Mucosa of rectum (tissue), 2 donors: ENCODE data around the gene NPW.

Source experiments
- H3K27ac ChIP-seq, 2 donors: one replicate each; pipeline ENCODE4 v1.7.0; 2013; ENCODE audit warnings: inconsistent platforms in 2 of 2, low read depth in 2 of 2, low read length in 2 of 2
- H3K27me3 ChIP-seq, 2 donors: one replicate each; pipeline ENCODE4 v1.7.0; 2013; ENCODE audit warnings: low read length in 2 of 2; ENCODE audit not compliant: control insufficient read depth in 2 of 2, insufficient read depth in 2 of 2
- H3K36me3 ChIP-seq, 2 donors: one replicate each; pipeline ENCODE4 v1.7.0; 2013; ENCODE audit warnings: low read length in 2 of 2; ENCODE audit not compliant: control insufficient read depth in 2 of 2, insufficient read depth in 2 of 2
- H3K4me1 ChIP-seq, 2 donors: one replicate each; pipeline ENCODE4 v1.7.0; 2013; ENCODE audit warnings: low read length in 2 of 2, mild to moderate bottlenecking in 1 of 2; ENCODE audit not compliant: control insufficient read depth in 2 of 2, insufficient read depth in 2 of 2
- H3K4me3 ChIP-seq, 2 donors: one replicate each; pipeline ENCODE4 v1.7.0; 2013; ENCODE audit warnings: low read length in 2 of 2
- H3K9ac ChIP-seq, 2 donors: one replicate each; pipeline ENCODE4 v1.7.0; 2013; ENCODE audit warnings: low read length in 2 of 2, low read depth in 1 of 2, mild to moderate bottlenecking in 1 of 2
- H3K9me3 ChIP-seq, 2 donors: one replicate each; pipeline ENCODE4 v1.7.0; 2013; ENCODE audit warnings: low read length in 2 of 2; ENCODE audit not compliant: control insufficient read depth in 2 of 2
- donor health status: healthy.
- donor health status: Normal muscosa, but diverticular disease.

NPW gene

DNA sequence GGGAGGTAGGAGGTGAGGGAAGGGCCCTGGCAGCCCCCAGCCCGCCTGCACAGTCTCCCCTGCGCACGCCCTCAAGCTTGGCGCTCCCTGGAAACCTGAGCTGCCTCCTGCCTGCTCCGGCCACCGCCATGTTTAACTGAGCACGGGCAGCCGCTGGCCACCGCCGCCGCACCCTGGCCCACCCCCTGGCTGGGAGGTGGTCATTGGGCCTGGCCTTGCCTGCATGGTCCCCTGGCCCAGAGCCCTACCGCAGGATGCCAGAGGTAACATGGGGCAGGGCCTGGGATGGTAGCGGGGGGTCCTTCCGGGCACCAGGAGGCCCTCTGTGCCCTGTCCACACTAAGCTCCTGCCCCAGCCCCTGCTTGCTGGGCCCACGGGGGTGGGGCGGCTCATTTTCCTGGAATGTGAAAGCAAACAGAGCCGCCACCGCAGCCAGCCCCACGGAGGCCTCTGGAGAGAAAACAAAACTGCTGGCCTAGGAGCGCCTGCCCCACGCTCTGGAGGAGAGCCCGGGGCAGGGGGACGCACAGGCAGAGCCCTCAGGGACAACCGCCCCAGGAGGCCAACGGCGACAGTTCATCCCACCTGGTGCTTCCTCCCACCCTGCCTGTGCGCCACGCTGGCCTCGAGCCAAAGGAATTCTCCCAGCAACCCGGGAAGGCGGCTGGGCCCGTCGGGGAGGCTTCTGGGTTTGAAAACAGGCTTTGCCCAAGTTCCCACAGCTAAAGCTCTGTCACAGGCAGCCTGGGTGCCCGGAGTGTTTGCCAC lies 16.0 kb downstream of the NPW start:
- Histone ChIP-seq H3K9ac (peak overlapping the region in 1 of 2 donors; percentile 54), H3K36me3 (peaks cover 3 to 6% of the 10 kb centered on the region in 2 donors), H3K4me1 (peaks cover 45 to 47% of the 10 kb centered on the region in 2 donors), H3K27me3 (no peaks in the 10 kb centered on the region), H3K4me3 (no peak overlapping the region), H3K27ac (peak overlapping the region; percentile 79 to 81), H3K9me3 (no peaks in the 10 kb centered on the region)

DNA sequence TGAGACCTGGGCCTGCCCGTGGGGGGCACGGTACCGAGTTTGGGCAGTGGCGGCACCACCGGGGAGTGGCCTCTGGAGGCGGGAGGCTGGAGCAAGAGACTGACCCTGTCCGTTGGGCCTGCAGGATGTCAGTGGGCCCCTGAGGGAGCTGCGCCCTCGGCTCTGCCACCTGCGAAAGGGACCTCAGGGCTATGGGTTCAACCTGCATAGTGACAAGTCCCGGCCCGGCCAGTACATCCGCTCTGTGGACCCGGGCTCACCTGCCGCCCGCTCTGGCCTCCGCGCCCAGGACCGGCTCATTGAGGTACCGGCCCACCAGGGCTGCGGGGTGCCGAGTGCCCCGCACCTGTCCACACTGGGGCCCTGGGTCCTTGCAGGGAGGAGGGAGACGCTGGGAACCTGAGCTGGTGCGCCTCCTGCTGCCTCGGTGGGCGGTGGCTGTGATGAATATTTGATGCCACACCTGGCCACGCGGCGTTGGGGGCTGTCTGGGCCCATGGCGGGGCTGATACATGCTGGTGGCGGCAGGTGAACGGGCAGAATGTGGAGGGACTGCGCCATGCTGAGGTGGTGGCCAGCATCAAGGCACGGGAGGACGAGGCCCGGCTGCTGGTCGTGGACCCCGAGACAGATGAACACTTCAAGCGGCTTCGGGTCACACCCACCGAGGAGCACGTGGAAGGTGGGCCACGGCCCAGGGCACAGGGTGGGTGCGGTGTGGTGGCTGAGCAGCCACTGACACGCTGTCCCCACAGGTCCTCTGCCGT lies 16.8 kb downstream of the NPW start:
- H3K9ac ChIP-seq = peak overlapping the region in 1 of 2 donors; percentile 54
- H3K4me3 ChIP-seq = no peak overlapping the region
- H3K27ac ChIP-seq = peak overlapping the region; percentile 79 to 81
- peaks cover 3 to 6% of the 10 kb centered on the region in 2 donors for H3K36me3 ChIP-seq
- no peaks in the 10 kb centered on the region for H3K27me3 ChIP-seq
- peaks cover 52 to 55% of the 10 kb centered on the region in 2 donors for H3K4me1 ChIP-seq
- H3K9me3 ChIP-seq = no peaks in the 10 kb centered on the region

DNA sequence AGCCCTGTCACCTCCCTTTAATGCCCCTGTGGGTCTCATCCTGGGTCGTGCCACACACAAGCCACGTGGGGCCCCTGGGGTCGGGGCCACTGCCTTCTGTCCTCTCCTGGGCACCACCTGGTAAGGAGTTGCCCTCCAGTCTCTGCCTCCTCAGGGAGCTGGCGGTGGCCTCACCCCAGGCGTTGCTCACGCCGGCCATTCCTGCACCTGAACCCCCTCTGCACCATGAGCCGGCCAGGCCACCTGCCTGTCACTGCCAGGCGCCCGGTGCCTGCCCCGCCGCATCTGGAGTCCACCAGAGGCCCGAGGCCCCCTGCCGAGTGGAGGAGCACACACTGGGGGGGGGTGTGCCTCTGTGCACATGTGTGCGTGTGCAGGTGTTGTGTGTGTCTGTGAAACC lies 17.5 kb downstream of the NPW start:
- no peak overlapping the region for H3K4me3 ChIP-seq

DNA sequence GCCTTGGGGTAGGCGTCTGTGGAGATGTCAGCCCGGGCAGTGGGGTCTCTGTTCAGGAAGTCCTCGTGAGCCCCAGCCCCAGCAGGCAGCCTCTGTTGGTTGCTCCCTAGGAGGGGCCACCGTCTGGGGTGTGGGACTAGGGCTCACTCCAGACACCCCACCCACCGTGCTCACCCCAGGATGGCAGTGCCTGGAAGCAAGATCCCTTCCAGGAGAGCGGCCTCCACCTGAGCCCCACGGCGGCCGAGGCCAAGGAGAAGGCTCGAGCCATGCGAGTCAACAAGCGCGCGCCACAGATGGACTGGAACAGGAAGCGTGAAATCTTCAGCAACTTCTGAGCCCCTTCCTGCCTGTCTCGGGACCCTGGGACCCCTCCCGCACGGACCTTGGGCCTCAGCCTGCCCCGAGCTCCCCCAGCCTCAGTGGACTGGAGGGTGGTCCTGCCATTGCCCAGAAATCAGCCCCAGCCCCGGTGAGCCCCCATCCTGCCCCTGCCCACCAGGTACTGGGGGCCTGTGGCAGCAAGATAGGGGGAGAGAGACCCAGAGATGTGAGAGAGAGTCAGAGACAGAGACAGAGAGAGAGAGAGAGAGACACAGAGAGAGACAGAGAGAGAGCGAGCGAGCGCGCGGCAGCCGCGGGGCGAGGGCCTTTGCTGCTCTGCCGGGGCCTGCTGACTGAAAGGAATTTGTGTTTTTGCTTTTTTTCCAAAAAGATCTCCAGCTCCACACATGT lies 18.2 kb downstream of the NPW start:
- peak overlapping the region in 1 of 2 donors; percentile 51 for H3K9ac ChIP-seq
- peaks cover 3 to 6% of the 10 kb centered on the region in 2 donors for H3K36me3 ChIP-seq
- peaks cover 59 to 67% of the 10 kb centered on the region in 2 donors for H3K4me1 ChIP-seq

More for the DNA sequence above, 17.5 kb downstream of the NPW start:
- peaks cover 59 to 62% of the 10 kb centered on the region in 2 donors for H3K4me1 ChIP-seq
- H3K36me3 ChIP-seq = peaks cover 3 to 6% of the 10 kb centered on the region in 2 donors
- no peak overlapping the region for H3K9ac ChIP-seq
- H3K27me3 ChIP-seq = no peaks in the 10 kb centered on the region
- H3K9me3 ChIP-seq = no peaks in the 10 kb centered on the region
- H3K27ac ChIP-seq = peak overlapping the region; percentile 75 to 81

DNA sequence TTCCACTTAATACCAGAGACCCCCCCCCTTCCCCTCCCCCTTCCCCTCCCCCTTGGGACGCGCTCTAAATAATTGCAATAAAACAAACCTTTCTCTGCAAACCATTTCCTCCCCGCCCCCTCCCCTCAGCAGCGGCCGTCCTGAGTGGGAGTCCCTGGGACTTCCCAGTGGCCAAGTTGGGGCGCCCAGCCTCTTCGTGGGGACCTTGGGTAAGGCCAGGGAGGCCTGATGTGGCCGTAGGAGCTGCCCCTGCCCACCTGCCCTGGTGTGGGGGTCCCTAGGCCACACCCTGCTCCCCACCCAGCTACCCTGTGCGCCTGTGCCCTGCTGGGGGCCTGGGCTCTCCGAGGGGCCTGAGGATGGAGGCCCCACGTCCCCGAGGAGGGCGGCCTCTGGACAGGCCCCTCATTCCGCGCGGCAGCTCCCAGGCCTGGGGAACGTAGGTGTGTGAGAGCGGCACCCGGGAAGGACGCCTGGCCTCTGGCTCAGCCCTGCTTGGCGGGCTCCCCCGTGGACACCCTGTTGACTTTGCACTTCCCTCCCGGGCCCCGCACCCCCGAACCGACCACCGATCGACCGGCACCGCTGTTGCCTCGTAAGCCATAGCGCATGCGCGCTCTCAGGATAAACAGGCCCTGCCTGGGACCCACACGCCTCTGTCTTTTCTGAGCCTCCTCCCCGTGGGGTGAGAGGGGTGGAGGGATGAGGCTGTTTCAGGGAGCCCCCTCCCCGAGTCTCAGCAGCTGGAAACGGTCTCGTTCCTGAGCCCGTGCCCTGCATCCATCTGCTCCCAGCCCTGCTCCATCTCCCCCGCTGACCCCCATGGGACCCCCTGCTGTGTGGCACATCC lies 19.0 kb downstream of the NPW start:
- peak overlapping the region in 1 of 2 donors; percentile 35 for H3K4me3 ChIP-seq
- no peaks in the 10 kb centered on the region for H3K27me3 ChIP-seq
- H3K27ac ChIP-seq = peak overlapping the region; percentile 84 to 85
- H3K36me3 ChIP-seq = peaks cover 3 to 6% of the 10 kb centered on the region in 2 donors
- no peaks in the 10 kb centered on the region for H3K9me3 ChIP-seq
- peaks cover 64 to 72% of the 10 kb centered on the region in 2 donors for H3K4me1 ChIP-seq
- peak overlapping the region in 1 of 2 donors; percentile 57 for H3K9ac ChIP-seq

More for the DNA sequence above, 18.2 kb downstream of the NPW start:
- Histone ChIP-seq H3K27me3 (no peaks in the 10 kb centered on the region), H3K9me3 (no peaks in the 10 kb centered on the region), H3K4me3 (no peak overlapping the region), H3K27ac (peak overlapping the region; percentile 75 to 81)

- H3K27ac ChIP-seq = peak overlapping the region; percentile 84 to 85
- H3K36me3 ChIP-seq = peaks cover 3 to 6% of the 10 kb centered on the region in 2 donors
- H3K9ac ChIP-seq = peak overlapping the region in 1 of 2 donors; percentile 57
- no peaks in the 10 kb centered on the region for H3K9me3 ChIP-seq
- H3K4me1 ChIP-seq = peaks cover 72 to 75% of the 10 kb centered on the region in 2 donors
- peak overlapping the region in 1 of 2 donors; percentile 35 for H3K4me3 ChIP-seq
- H3K27me3 ChIP-seq = no peaks in the 10 kb centered on the region
Observed at GRCh38 chr16:2039274-2040031, 19.9 kb downstream of the NPW start.

DNA sequence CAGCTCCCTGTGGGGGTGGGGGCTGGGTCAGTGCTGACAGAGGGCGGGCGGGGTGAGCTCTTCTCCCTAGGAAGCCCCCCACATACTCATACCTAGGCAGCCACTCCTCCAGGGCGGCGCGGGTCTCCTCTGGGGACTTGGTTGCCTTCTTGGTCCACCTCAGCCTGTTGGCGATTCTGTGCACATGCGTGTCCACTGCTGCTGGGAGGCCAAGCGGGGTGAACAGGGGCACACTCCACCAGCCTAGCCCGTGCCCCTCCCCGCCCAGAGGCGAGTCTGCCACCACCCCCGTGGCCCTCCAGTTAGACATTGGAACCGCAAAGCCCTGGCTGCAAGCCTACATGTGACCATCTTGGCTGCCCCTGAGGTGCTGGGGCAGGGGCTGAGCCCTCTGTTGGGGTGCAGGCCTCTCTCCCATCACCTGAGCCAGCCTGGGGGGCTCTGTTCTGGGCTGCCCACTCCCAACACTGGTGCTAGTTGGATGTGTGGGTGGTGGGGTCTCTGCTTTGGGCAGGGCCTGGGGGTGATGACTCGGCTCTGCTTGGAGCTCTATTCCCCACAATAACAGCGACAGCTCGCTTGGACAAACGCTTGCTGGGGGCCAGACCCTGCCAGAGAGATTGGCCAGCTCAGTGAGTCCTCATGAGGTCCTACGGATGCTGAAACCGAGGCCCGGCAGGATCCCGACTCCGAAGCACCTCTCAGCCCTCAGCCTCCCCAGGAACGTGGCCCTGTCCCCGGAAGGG lies 20.6 kb downstream of the NPW start:
- Histone ChIP-seq H3K27ac (peak overlapping the region; percentile 84 to 85), H3K9ac (peak overlapping the region in 1 of 2 donors; percentile 57), H3K4me1 (peaks cover 67 to 74% of the 10 kb centered on the region in 2 donors), H3K4me3 (no peak overlapping the region), H3K9me3 (no peaks in the 10 kb centered on the region), H3K36me3 (peaks cover 3 to 6% of the 10 kb centered on the region in 2 donors), H3K27me3 (no peaks in the 10 kb centered on the region)

- Histone ChIP-seq H3K36me3 (peaks cover 3 to 6% of the 10 kb centered on the region in 2 donors), H3K27me3 (no peaks in the 10 kb centered on the region), H3K4me1 (peaks cover 61 to 73% of the 10 kb centered on the region in 2 donors), H3K9ac (peak overlapping the region in 1 of 2 donors; percentile 37), H3K4me3 (no peak overlapping the region), H3K9me3 (no peaks in the 10 kb centered on the region), H3K27ac (peak overlapping the region; percentile 84 to 85)
Observed at GRCh38 chr16:2040787-2041522, 21.4 kb downstream of the NPW start.
